ENCODE data around the gene POLR2M.

The POLR2M gene

DNA sequence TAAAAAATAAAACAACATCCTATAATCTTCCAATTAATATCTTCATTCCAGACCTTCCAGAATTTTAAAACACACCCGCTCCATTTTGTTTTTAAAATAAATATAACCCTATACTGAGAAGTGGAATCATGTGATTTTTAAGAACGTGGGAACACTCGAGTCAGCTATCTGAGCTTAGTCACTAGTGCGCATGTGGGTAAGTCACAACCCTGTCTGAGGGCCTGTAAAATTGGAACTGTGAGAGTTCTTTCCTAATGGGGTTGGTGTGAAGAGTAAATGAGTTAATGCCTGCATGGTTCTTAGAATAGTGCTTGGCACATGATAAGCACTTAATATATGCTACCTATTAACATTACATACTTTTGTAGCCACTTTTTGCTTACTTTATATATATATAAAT, 19.9 kb upstream of the POLR2M start:
- TF ChIP-seq CTCF (IDR thresholded peaks at IDR 0.05; ENCODE audit: low read length, missing control alignments): no peak
- no peak overlapping the region for H3K4me3 ChIP-seq (replicated peaks; ENCODE audit: low read depth, low read length)
- no peak for DNase-seq (ENCODE audit: low read depth)

- TF ChIP-seq CTCF (IDR thresholded peaks at IDR 0.05; ENCODE audit: low read length, missing control alignments): no peak
- no peak for DNase-seq (ENCODE audit: low read depth)
- no peak overlapping the region for H3K4me3 ChIP-seq (replicated peaks; ENCODE audit: low read depth, low read length)
These were observed 16.1 kb upstream of the POLR2M start for GRCh38 chr15:57690341-57690966.

DNA sequence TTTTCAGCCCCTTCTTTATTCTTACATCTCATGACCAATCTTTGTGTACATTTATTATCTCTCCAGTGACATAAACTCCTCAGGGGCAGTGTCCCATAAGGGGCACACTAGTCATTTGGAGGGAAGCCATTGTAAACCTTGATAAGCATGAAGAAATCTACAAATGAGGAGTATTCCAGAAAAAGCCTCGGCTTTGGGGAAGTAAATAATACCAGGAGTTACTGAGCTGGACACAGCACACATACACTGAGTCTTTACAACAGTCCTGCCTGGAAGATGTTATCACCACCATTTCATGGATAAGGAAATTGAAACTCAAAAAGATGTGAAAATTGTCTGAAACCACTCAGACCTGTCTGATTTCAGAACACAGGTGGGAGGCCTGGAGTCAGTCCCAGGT, 15.4 kb upstream of the POLR2M start:
- TF ChIP-seq CTCF (IDR thresholded peaks at IDR 0.05; ENCODE audit: low read length, missing control alignments): no peak
- no peak for DNase-seq (ENCODE audit: low read depth)
- no peak overlapping the region for H3K4me3 ChIP-seq (replicated peaks; ENCODE audit: low read depth, low read length)

DNA sequence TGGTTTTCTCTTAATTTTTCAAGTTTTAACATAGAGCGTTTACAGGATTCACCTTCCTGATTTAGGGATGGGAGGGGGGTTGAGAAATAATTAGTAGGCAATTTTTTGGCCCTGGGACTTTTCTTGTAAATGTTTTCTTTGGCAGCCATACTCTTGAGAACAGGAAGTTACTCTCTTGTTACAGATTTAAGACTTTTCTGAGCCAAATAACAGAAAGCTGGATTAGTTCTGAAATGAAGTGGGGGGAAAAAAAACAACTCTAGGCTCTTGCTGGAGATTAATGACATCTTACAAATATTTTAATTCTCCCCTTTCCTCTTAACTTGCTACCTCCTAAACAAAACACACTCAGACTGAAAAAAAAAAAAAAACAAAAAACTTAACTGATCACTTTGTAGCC, 13.8 kb upstream of the POLR2M start:
- no peak for TF ChIP-seq CTCF (IDR thresholded peaks at IDR 0.05; ENCODE audit: low read length, missing control alignments)
- peak; percentile 85 for DNase-seq (ENCODE audit: low read depth)
- H3K4me3 ChIP-seq (replicated peaks; ENCODE audit: low read depth, low read length): no peak overlapping the region

DNA sequence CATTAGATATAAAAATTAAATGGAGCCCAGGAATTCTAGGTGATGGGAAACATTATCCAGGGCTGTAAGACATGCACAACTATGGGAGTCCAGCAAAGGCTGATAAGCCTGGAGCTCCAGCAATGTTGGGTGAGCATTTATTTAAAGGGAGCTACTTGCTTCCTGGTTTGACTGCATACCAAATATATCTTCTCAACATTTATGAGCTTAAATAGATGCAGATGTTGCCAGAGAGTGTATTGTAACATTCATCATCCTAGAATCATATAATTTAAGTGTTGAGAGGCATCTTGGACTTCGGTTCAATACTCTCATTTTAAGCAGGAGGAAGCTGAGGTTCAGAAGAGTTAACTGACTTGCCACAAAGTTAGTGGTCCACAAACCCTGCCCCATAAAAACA, 12.2 kb upstream of the POLR2M start:
- no peak for TF ChIP-seq CTCF (IDR thresholded peaks at IDR 0.05; ENCODE audit: low read length, missing control alignments)
- peak; percentile 36 for DNase-seq (ENCODE audit: low read depth)
- no peak overlapping the region for H3K4me3 ChIP-seq (replicated peaks; ENCODE audit: low read depth, low read length)

GRCh38 chr15:57696146-57696545, 10.4 kb upstream of the POLR2M start:
- H3K4me3 ChIP-seq (replicated peaks; ENCODE audit: low read depth, low read length): no peak overlapping the region
- no peak for TF ChIP-seq CTCF (IDR thresholded peaks at IDR 0.05; ENCODE audit: low read length, missing control alignments)
- DNase-seq (ENCODE audit: low read depth): no peak

DNA sequence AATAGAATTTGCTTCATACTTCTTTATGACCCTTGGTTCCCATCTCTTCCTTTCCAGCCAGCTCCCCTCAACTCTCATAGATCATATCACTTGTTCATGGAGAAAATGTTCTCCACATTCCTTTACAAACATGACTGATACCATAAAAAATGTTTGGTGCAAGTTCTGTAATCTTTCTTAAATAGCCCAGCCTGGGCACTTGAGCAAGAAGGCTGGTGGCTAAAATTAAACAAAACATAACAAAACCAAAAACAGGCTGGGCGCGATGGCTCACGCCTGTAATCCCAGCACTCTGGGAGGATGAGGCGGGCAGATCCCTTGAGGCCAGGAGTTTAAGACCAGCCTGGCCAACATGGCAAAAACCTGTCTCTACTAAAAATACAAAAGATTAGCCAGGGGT, 8.9 kb upstream of the POLR2M start:
- DNase-seq (ENCODE audit: low read depth): peak; percentile 61
- no peak overlapping the region for H3K4me3 ChIP-seq (replicated peaks; ENCODE audit: low read depth, low read length)
- no peak for TF ChIP-seq CTCF (IDR thresholded peaks at IDR 0.05; ENCODE audit: low read length, missing control alignments)
